Peyer's patch (tissue), 4 donors: ENCODE results near the gene NFASC.

ENCODE experiments used
- CTCF ChIP-seq, 6 experiments: fragments of 450-650 bp in 4 of 6; fragments of 200-600 bp in 2 of 6; sonication (generic) in 1 of 6; IDR thresholded peaks; one replicate each; pipeline ENCODE4 v1.5.1; 2017 to 2019; ENCODE audit warnings: antibody characterized with exemption in 6 of 6, mild to moderate bottlenecking in 3 of 6, moderate library complexity in 1 of 6
- POLR2A ChIP-seq, 2 donors: fragments of 450-650 bp; IDR thresholded peaks; one replicate each; pipeline ENCODE4 v1.5.1; 2017; ENCODE audit warnings: antibody characterized with exemption in 2 of 2, mild to moderate bottlenecking in 2 of 2, moderate library complexity in 2 of 2

DNA sequence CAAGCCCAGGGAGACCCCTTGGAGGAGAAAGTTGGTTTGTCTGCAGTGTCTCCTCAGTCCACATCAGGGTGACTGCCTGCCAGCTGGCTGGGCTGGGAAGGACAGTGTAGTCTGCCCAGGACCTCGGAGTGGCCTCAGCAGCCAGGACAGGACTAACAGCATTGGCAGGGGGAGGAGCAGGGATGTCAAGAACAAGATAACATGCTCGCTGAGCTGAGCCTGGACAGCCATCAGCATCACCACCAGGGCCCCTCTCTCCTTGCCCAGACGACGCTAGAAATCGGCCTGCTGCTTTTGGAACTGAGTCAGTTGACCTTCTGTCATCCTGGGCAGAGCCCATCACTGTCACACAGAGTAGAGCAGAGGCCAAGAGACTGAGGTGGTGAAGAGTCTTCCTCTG lies 88.7 kb downstream of the NFASC start:
- TF ChIP-seq CTCF (IDR thresholded peaks at IDR 0.05) (no peak), POLR2A (IDR thresholded peaks at IDR 0.05) (no peak)
